Measurements from ENCODE around the gene NDUFS4.
"Not testable (repeated sequence)": the region's sequence is repeated elsewhere in the genome, so short reads cannot be mapped to it uniquely, and the experiment has no call there.

The NDUFS4 gene

DNA sequence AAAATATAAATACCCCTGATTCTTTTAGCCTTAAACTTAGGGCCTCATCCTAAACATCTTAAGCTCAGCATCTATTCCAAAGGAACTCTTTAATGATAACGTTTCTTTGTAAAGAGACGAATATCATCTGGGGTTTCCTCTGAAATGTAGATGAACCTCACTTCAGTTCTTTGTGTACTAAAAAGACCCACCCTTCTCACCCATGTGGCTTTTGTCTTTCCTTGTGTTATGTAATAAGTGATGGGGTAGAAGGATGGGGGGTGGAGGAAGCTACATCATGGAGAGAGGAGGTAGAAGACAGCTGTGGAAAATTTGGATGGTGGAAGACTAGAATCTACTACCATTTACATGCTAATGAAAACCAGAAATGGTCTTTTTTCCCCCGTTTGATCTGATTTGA is 111.0 kb downstream of the NDUFS4 start:
- DNase-seq, result no peak

DNA sequence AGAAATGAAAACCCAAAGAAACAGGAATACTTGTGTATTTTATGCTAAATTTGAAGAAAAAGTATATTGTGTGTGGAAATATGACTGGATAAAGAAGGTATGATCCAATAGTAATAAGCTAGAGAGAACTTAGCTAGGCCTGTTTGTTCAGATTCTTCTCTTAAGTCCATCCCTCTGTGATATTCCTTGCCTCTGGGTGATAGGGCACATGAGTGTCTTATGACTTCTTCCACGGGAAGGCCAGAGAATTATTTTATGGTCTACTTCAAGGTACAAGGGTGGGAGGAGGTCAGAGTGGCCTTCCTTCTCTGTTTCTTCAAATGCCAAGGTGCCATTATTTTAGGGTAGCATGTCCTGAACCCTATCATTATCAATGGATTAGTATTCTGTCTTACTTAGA is 113.7 kb downstream of the NDUFS4 start:
- no peak for DNase-seq

DNA sequence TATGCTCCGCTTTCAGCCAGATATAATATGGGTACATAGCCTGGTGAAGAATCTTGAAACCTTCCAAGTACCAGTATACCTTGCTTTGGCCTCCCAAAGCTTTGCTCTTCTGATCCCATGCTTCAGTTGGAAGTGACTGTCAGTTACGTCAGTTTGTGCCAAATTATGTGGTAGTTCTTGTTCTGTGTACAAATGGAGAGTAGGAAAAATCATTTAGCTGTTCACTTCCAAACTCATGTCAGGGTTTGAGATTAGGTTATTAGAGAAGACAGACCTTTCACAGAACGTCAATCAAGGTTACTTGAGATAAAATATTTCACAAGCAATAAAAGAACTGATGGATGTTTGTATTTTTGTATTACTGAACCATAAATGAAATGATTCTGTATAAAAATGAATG is 117.2 kb downstream of the NDUFS4 start:
- DNase-seq, result no peak

DNA sequence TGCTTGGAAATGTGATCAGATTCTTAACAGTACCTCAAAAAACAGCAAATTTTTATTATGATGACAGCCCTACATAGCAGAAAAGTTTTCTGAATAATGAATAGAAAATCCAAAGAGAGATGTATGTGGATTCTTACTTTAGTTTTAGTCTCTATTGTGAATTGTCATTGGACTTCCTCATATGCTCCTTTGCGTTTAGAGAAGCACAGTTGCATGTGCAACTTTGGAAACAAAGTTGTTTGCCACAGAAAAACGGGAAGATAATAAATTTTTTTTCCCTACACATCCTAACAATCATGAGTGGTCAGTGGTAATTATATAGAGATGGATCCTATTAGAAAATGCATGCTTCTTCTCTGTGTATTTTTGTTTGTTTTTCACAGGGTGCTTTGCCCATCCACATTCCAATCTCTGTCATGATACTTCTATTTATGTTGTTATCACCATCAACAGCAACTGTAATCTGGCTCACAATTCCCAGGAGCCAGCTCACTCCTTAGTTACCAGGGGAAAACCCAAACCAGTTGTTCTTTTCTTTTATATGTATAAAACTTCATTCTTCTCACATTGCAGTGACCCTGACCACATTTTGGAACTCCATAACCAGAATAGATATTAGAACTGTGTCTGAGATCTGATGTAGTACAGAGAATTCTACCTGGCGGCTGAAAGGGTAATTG is 118.7 kb downstream of the NDUFS4 start:
- DNase-seq, result no peak

DNA sequence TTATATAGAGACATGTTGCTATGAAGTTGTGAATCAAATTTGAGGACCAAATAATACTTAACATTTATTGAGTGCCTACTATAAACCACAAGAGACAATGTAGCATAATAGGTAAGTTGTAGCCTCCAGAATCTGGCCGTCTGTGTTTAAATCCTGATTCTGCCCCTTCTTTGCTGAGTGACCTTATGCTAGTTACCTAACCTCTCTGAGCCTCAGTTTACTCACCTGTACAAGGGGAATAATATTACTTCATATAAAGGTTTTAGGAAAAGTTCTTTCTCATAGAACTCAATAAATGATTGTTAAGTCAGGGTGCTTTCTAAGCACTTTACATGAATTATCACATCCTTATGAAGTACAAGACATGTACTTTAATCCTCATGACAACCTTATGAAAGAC is 120.6 kb downstream of the NDUFS4 start:
- DNase-seq, result no peak

DNA sequence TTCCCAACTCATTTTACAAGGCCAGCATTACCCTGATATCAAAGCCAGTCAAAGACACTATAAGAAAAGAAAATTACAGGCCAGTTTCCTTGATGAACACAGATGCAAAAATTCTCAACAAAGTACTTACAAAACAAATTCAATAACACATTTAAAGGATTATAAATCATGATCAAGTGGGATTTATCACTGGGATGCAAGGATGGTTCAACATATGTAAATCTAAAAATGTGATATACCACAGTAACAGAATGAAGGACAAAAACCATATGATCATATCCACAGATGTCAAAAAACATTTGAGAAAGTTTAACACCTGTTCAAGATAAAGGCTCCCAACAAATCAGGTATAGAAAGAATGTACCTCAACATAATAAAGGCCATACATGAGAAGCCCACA is 130.6 kb downstream of the NDUFS4 start:
- DNase-seq, result no peak

DNA sequence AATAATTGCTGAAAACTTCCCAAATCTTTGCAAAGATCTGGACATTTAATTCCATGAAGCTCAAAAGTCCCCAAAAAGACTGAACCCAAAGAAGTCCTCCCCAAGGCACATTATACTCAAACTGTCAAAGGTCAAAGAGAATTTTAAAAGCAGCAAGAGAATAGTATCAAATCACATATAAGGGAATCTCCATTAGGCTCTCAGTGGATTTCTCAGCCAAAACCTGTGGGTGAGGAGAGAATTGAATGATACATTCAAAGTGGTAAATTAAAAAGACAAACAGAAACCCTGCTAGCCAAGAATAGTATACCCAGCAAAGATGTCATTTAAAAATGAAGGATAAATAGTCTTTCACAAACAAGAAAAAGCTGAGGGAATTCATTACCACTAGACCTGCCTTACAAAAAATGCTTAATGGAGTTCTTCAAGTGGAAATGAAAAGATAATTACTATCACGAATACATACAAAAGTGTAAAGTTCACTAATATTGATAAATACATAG is 134.1 kb downstream of the NDUFS4 start:
- DNase-seq, result no peak

DNA sequence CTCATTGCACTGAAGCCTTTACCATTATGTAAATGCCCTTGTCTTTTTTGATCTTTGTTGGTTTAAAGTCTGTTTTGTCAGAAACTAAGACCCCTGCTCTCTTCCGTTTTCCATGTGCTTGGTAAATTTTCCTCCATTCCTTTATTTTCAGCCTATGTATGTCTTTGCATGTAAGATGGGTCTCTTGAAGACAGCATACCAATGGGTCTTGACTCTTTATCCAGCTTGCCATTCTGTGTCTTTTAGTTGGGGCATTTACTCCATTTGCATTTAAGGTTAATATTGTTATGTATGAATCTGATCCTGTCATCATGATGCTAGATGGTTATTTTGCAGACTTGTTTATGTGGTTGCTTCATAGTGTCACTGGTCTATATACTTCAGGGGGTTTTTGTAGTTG is 150.0 kb downstream of the NDUFS4 start:
- not testable (repeated sequence) for DNase-seq

DNA sequence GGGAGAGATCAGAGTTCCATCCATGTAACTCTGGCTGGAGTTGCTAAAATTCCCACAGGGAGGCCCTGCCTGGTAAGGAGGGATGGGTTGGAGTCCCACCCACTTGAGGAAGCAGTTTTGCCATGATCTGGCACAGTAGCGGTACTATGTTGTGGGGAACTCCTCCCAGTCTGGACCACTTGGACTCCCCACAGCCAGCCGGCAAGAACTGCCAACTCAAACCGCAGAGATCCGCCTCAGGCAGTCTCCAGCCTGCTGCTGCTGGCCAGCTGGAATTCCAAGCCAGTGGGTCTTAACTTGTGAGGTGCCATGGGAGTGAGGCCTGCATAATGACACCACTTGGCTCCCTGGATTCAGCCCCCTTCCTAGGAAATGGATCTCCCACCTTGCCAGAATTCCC is 151.9 kb downstream of the NDUFS4 start:
- DNase-seq, result no peak

DNA sequence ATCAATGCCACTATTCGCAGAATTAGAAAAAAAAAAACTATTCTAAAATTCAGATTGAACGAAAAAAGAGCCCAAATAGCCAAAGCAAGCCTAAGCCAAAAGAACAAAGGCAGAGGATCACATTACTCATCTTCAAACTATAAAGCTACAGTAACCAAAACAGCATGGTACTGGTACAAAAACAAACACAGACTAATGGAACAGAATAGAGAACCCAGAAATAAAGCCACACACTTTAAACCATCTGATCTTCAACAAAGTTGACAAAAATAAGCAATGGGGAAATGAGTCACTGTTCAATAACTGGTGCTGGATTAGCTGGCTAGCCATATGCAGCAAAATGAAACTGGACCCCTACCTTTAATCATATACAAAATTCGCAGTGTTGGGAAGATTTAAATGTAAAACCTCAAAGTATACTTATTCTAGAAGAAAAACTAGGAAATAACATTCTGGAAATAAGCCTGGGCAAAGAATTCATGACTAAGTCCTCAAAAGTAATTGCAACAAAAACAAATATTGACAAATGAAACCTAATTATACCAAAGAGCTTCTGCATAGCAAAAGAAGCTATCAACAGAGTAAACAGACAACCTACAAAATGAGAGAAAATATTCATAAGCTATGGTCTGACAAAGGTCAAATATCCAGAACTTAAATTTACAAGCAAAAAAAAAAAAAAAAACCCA is 153.7 kb downstream of the NDUFS4 start:
- DNase-seq, result no peak

DNA sequence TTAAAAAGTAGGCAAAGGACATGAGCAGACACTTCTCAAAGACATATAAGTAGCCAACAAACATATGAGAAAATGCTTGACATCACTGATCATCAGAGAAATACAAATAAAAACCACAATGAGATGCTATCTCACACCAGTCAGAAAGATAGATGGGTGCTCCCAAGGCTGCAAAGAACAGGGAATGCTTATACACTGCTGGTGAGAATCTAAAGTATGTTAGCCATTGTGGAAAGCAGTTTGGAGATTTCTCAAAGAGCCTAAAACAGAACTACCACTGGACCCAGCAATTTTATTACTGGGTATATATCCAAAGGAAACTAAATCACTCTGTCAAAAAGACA is 154.2 kb downstream of the NDUFS4 start:
- no peak for DNase-seq

DNA sequence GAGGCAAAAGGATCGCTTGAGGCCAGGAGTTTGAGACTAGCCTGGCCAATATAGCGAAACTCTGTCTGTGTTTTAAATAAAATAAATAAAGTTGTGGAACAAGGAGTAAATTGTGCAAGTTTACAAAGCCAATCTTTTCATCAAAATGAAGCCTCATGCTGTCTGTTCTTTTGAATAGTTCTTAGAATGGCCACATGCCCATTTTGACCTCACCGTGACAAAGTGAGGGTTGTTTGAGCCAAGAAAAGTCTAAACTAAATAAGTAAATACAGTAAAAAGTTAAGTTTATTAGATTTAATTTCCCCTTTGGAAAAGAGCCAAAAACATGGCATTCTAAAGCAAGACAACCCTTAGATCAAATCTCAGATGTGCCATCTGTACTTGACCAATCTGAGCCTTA is 165.7 kb downstream of the NDUFS4 start:
- no peak for DNase-seq

DNA sequence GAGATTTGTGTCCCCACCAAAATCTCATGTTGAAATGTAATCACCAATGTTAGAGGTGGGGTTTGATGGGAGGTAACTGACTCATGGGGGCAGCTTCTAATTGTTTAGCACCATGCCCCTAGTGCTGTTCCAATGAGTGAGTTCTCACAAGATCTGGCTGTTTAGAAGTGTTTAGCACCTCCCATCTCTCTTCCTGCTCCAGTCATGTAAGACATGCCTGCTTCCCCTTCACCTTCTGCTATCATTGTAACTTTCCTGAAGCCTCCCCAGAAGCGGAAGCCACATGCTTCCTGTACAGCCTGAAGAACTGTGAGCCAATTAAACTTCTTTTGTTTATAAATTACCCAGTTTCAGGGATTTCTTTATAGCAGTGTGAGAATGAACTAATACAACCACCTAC is 170.5 kb downstream of the NDUFS4 start:
- DNase-seq, result no peak

Measured in SHP77 treated with DMSO at 0.1 percent for 48 hours (cell line).